IMR-90 (cell line): ENCODE measurements around the gene AGAP1. TPM values are rescaled to one million over a fixed set of nuclear protein-coding genes. Genes with fewer than 3 reads are reported as not detected.

ENCODE experiments used
- ATAC-seq: fragments of 200-7000 bp; cut with Tn5 transposase; 2 replicates; pipeline ENCODE4 v1.9.1; 2020; ENCODE audit warnings: low read depth, mild to moderate bottlenecking, moderate library complexity
- BruUV-seq: library from RNA; stranded (reverse); fragments of 400-500 nt; replicated peaks from 2 replicates; lab custom pipeline; 2021; lab: Mats Ljungman, UMichigan
- CTCF ChIA-PET: fragments of 300-600 bp; formaldehyde crosslinking; extraction: SDS; loops from one replicate; lab custom pipeline; 2021; ENCODE audit warnings: antibody characterized with exemption; lab: Yijun Ruan, JAX
- POLR2A ChIA-PET: fragments of 300-600 bp; sonication (Branson Sonifier 250); formaldehyde crosslinking; loops from one replicate; lab custom pipeline; 2022; ENCODE audit warnings: antibody characterized with exemption; ENCODE audit not compliant: unreplicated experiment; lab: Charles Lee
- DNase-seq: peaks from one replicate; pipeline ENCODE4 v3.0.0; 2013
- H2AFZ ChIP-seq: replicated peaks from 2 replicates; pipeline ENCODE3; 2013; ENCODE audit warnings: low read length, mild to moderate bottlenecking; ENCODE audit not compliant: poor library complexity
- H2AK5ac ChIP-seq: 2 replicates; pipeline ENCODE4 v1.6.1; 2013; ENCODE audit warnings: low read depth, low read length, inconsistent platforms
- H2AK9ac ChIP-seq: replicated peaks from 2 replicates; pipeline ENCODE3; 2013; ENCODE audit warnings: mild to moderate bottlenecking, low read depth, low read length, moderate library complexity; ENCODE audit not compliant: poor library complexity
- H2BK120ac ChIP-seq: 2 replicates; pipeline ENCODE4 v1.6.1; 2013; ENCODE audit warnings: low read depth, low read length, inconsistent platforms
- H2BK15ac ChIP-seq: 3 replicates; pipeline ENCODE4 v1.6.1; 2013; ENCODE audit warnings: low read depth, low read length, inconsistent platforms
- H2BK20ac ChIP-seq: 2 replicates; pipeline ENCODE4 v1.6.1; 2013; ENCODE audit warnings: low read depth, mild to moderate bottlenecking, inconsistent platforms, low read length, moderate library complexity
- H2BK5ac ChIP-seq: 2 replicates; pipeline ENCODE4 v1.6.1; 2013; ENCODE audit warnings: mild to moderate bottlenecking, low read depth, low read length, inconsistent platforms; ENCODE audit not compliant: poor library complexity, severe bottlenecking
- H3K14ac ChIP-seq: replicated peaks from 2 replicates; pipeline ENCODE4 v1.6.1; 2013; ENCODE audit warnings: low read depth, low read length, inconsistent platforms
- H3K18ac ChIP-seq: 2 replicates; pipeline ENCODE4 v1.6.1; 2013; ENCODE audit warnings: low read depth, low read length, control low read depth
- H3K23ac ChIP-seq: 2 replicates; pipeline ENCODE4 v1.6.1; 2013; ENCODE audit warnings: low read depth, low read length, inconsistent platforms
- H3K27ac ChIP-seq: 2 replicates; pipeline ENCODE4 v1.5.1; 2013; ENCODE audit warnings: mild to moderate bottlenecking, control low read depth, low read length; ENCODE audit not compliant: insufficient read depth
- H3K27me3 ChIP-seq: 2 replicates; pipeline ENCODE4 v1.6.1; 2013; ENCODE audit warnings: low read length; ENCODE audit not compliant: control insufficient read depth, insufficient read depth
- H3K36me3 ChIP-seq: 2 replicates; pipeline ENCODE4 v1.6.1; 2013; ENCODE audit warnings: low read length, mixed read lengths; ENCODE audit not compliant: control insufficient read depth, insufficient read depth
- H3K4ac ChIP-seq: 2 replicates; pipeline ENCODE4 v1.6.1; 2013; ENCODE audit warnings: low read depth, low read length, inconsistent platforms
- H3K4me1 ChIP-seq: 2 replicates; pipeline ENCODE4 v1.6.1; 2013; ENCODE audit warnings: low read length, mixed read lengths; ENCODE audit not compliant: control insufficient read depth, insufficient read depth
- H3K4me2 ChIP-seq: 2 replicates; pipeline ENCODE4 v1.6.1; 2013; ENCODE audit warnings: low read depth, mild to moderate bottlenecking, control low read depth, low read length, moderate library complexity
- H3K4me3 ChIP-seq: 2 replicates; pipeline ENCODE4 v1.5.1; 2013; ENCODE audit warnings: low read depth, mild to moderate bottlenecking, control low read depth, low read length, moderate library complexity; ENCODE audit not compliant: insufficient read depth
- H3K56ac ChIP-seq: 2 replicates; pipeline ENCODE4 v1.6.1; 2013; ENCODE audit warnings: low read length, inconsistent platforms; ENCODE audit not compliant: insufficient read depth; ENCODE audit errors: extremely low read depth
- H3K79me1 ChIP-seq, 2 experiments: 2 replicates each; pipeline ENCODE4 v1.6.1; 2013; ENCODE audit warnings: low read length in 2 of 2, inconsistent platforms in 1 of 2, low read depth in 1 of 2
- H3K9ac ChIP-seq: 2 replicates; pipeline ENCODE4 v1.6.1; 2013; ENCODE audit warnings: low read depth, low read length, control low read depth
- H3K9me1 ChIP-seq: 2 replicates; pipeline ENCODE4 v1.6.1; 2013; ENCODE audit warnings: low read length, inconsistent platforms; ENCODE audit not compliant: insufficient read depth
- H3K9me3 ChIP-seq: 2 replicates; pipeline ENCODE4 v1.6.1; 2013; ENCODE audit warnings: low read length; ENCODE audit not compliant: control insufficient read depth, insufficient read depth
- H4K20me1 ChIP-seq: 2 replicates; pipeline ENCODE4 v1.6.1; 2013; ENCODE audit warnings: low read length, inconsistent platforms; ENCODE audit not compliant: insufficient read depth
- H4K5ac ChIP-seq: 2 replicates; pipeline ENCODE4 v1.6.1; 2013; ENCODE audit warnings: mild to moderate bottlenecking, low read depth, low read length, control low read depth
- H4K8ac ChIP-seq, 2 experiments: 2 replicates each; pipeline ENCODE4 v1.6.1; 2013; ENCODE audit warnings: low read depth in 2 of 2, low read length in 2 of 2, control low read depth in 1 of 2, inconsistent platforms in 1 of 2
- H4K91ac ChIP-seq: 2 replicates; pipeline ENCODE4 v1.6.1; 2013; ENCODE audit warnings: low read depth, low read length, inconsistent platforms; ENCODE audit not compliant: insufficient read depth
- BHLHE40 ChIP-seq: fragments of 150-350 bp; IDR thresholded peaks from 2 replicates; pipeline ENCODE4 v1.6.1; 2016; ENCODE audit warnings: mild to moderate bottlenecking, low read depth, low read length
- MXI1 ChIP-seq: IDR thresholded peaks from 2 replicates; pipeline ENCODE4 v1.6.1; 2012; ENCODE audit warnings: low read depth, mild to moderate bottlenecking, low read length, moderate library complexity, borderline replicate concordance
- WGBS, 2 experiments: methylation state at CpG; one replicate each; pipeline versions ENCODE4 v1.1.5 to v1.1.7; 2013; ENCODE audit warnings: missing lambda C conversion rate in 2 of 2; ENCODE audit not compliant: insufficient read length in 1 of 2; ENCODE audit errors: extremely low coverage in 2 of 2; 5-methylcytosine and 5-hydroxymethylcytosine counted together
- dilution Hi-C: fragments of 300-500 bp; cut with HindIII; formaldehyde crosslinking; loops from one replicate; pipeline ENCODE4 v1.14.3; 2018; ENCODE audit warnings: low sequenced_read_pairs; ENCODE audit not compliant: unreplicated experiment
- in situ Hi-C: fragments of 300-500 bp; cut with MboI; formaldehyde crosslinking; loops from 3 replicates; pipeline ENCODE4 v1.14.3; 2019; ENCODE audit warnings: low sequenced_read_pairs, inconsistent platforms, mixed read lengths
- intact Hi-C: fragments of 100-400 bp; cut with micrococcal nuclease; formaldehyde crosslinking; loops from 2 replicates; pipeline ENCODE4 v1.10.0; 2022
- polyA plus RNA-seq, 3 experiments: library from polyadenylated mRNA; depleted of rRNA; stranded (reverse); fragments of >200 nt; gene quantifications; 2 replicates each; pipeline ENCODE4 v1.2.3, GENCODE V29; 2012; ENCODE audit warnings: low replicate concordance in 1 of 3
- total RNA-seq: library from RNA; depleted of rRNA; stranded (reverse); fragments of >200 nt; gene quantifications from 2 replicates; pipeline ENCODE4 v1.2.3, GENCODE V29; 2012

AGAP1 gene
- total and polyA plus RNA-seq, 2 of the 4 experiments (the other 2 are of a cell fraction): 15.1 to 16.4 TPM

GRCh38 chr2:236054621-236055305, 560.9 kb downstream of the AGAP1 start:
- H4K8ac ChIP-seq: no peak overlapping the region
- peaks cover 4% of the 10 kb centered on the region for H3K9me3 ChIP-seq
- no peak overlapping the region for H3K18ac ChIP-seq
- H4K91ac ChIP-seq: no peak overlapping the region
- in situ Hi-C loops (no loop called here), intact Hi-C loops (no loop called here), dilution Hi-C loops (no loop called here)
- no peaks in the 10 kb centered on the region for H3K4me1 ChIP-seq
- H3K56ac ChIP-seq: no peak overlapping the region
- ChIA-PET CTCF (interaction anchor here (0.6 kb wide), 1 partner anchor 127 kb away, joined by 3 read pairs; no protein-coding TSS in a partner anchor), POLR2A (no interaction called here)
- H3K27me3 ChIP-seq: no peaks in the 10 kb centered on the region
- DNase-seq: no peak
- H2BK5ac ChIP-seq: no peak overlapping the region
- no peak overlapping the region for H3K27ac ChIP-seq
- no peak overlapping the region for H3K4ac ChIP-seq
- no peak overlapping the region for H2BK15ac ChIP-seq
- no peaks in the 10 kb centered on the region for H4K20me1 ChIP-seq
- H2BK20ac ChIP-seq: no peak overlapping the region
- no peaks in the 10 kb centered on the region for H3K79me1 ChIP-seq
- H2BK120ac ChIP-seq: no peak overlapping the region
- no peak overlapping the region for H3K4me2 ChIP-seq
- no peak overlapping the region for H4K5ac ChIP-seq
- TF ChIP-seq MXI1 (no peak), BHLHE40 (no peak)
- peaks cover 1% of the 10 kb centered on the region; the same call in 1 of the 2 replicates for H3K36me3 ChIP-seq
- H3K9ac ChIP-seq: no peak overlapping the region
- H2AK9ac ChIP-seq: no peak overlapping the region
- H3K9me1 ChIP-seq: no peaks in the 10 kb centered on the region
- H2AFZ ChIP-seq: no peak overlapping the region
- no peak overlapping the region for H3K14ac ChIP-seq
- H3K4me3 ChIP-seq: no peak overlapping the region
- ATAC-seq: no peak
- H2AK5ac ChIP-seq: no peak overlapping the region
- no TSS peak for BruUV-seq
- no CpG with 5 or more reads among the region's 19 CpGs for WGBS, 2 experiments
- no peak overlapping the region for H3K23ac ChIP-seq
